CD4-positive, alpha-beta memory T cell (primary cell): ENCODE results near the gene TBC1D10A. TPM values are rescaled to one million over a fixed set of nuclear protein-coding genes. Genes with fewer than 3 reads are reported as not detected.

Experiments used
- CTCF ChIA-PET: fragments of 350-600 bp; sonication (Branson Sonifier 250); formaldehyde crosslinking; loops from one replicate; lab custom pipeline; 2021; ENCODE audit warnings: inconsistent platforms; ENCODE audit not compliant: partially characterized antibody; lab: Charles Lee
- POLR2A ChIA-PET: fragments of 350-600 bp; sonication (Branson Sonifier 250); formaldehyde crosslinking; loops from one replicate; lab custom pipeline; 2021; ENCODE audit not compliant: partially characterized antibody; lab: Charles Lee
- DNase-seq, 5 donors: peaks; one replicate each; pipeline versions ENCODE4 v3.0.0 to v3.0.0-alpha.2; 2020 to 2022; ENCODE audit warnings: mixed read lengths in 1 of 5
- H3K27ac ChIP-seq: one replicate; pipeline ENCODE4 v1.7.0; 2013; ENCODE audit warnings: low read depth, low read length
- H3K27me3 ChIP-seq: 2 replicates; pipeline ENCODE4 v1.7.0; 2013; ENCODE audit warnings: mild to moderate bottlenecking, low read length, moderate library complexity; ENCODE audit not compliant: insufficient read depth
- H3K36me3 ChIP-seq: 2 replicates; pipeline ENCODE4 v1.7.0; 2013; ENCODE audit warnings: mild to moderate bottlenecking, low read length, moderate library complexity; ENCODE audit not compliant: insufficient read depth
- H3K4me1 ChIP-seq: 2 replicates; pipeline ENCODE4 v1.7.0; 2013; ENCODE audit warnings: mild to moderate bottlenecking, low read length, moderate library complexity; ENCODE audit not compliant: insufficient read depth
- H3K4me3 ChIP-seq, 2 donors: one replicate each; pipeline ENCODE4 v1.7.0; 2013; ENCODE audit warnings: low read length in 2 of 2, mild to moderate bottlenecking in 1 of 2
- H3K9me3 ChIP-seq, 2 donors: one replicate each; pipeline ENCODE4 v1.7.0; 2013; ENCODE audit warnings: low read length in 2 of 2, control low read depth in 1 of 2; ENCODE audit not compliant: control insufficient read depth in 1 of 2
- H3K27ac Mint-ChIP-seq, 7 donors: one replicate each; pipeline ENCODE4 v1.8.0; 2020 to 2021; ENCODE audit warnings: mixed read lengths in 7 of 7, mild to moderate bottlenecking in 6 of 7, inconsistent platforms in 3 of 7, moderate library complexity in 3 of 7
- H3K27me3 Mint-ChIP-seq, 2 donors: one replicate each; pipeline ENCODE4 v1.8.0; 2020 to 2021; ENCODE audit warnings: mixed read lengths in 2 of 2
- H3K36me3 Mint-ChIP-seq, 2 donors: one replicate each; pipeline ENCODE4 v1.8.0; 2020 to 2021; ENCODE audit warnings: mixed read lengths in 2 of 2, inconsistent platforms in 1 of 2, mild to moderate bottlenecking in 1 of 2
- H3K4me1 Mint-ChIP-seq, 4 donors: one replicate each; pipeline ENCODE4 v1.8.0; 2020 to 2021; ENCODE audit warnings: mixed read lengths in 4 of 4, mild to moderate bottlenecking in 1 of 4
- H3K4me3 Mint-ChIP-seq, 8 donors: one replicate each; pipeline ENCODE4 v1.8.0; 2020 to 2021; ENCODE audit warnings: mixed read lengths in 8 of 8, mild to moderate bottlenecking in 7 of 8, moderate library complexity in 6 of 8, inconsistent platforms in 3 of 8
- H3K9me3 Mint-ChIP-seq, 8 donors: one replicate each; pipeline ENCODE4 v1.8.0; 2020 to 2021; ENCODE audit warnings: mixed read lengths in 8 of 8, mild to moderate bottlenecking in 5 of 8, inconsistent platforms in 3 of 8, moderate library complexity in 1 of 8
- intact Hi-C: fragments of 100-400 bp; cut with micrococcal nuclease; formaldehyde crosslinking; loops from one replicate; pipeline ENCODE4 v1.15.1; 2023
- polyA plus RNA-seq, 2 donors: library from polyadenylated mRNA; unstranded; fragments of 300-500 nt; fragmentation: Illumina TruSeq; gene quantifications; one replicate each; pipeline ENCODE4 v1.2.3, GENCODE V29; 2021
- total RNA-seq, 2 experiments: library from RNA; stranded (reverse); gene quantifications; one replicate each; pipeline ENCODE4 v1.2.3, GENCODE V29; 2021

Gene TBC1D10A
- total and polyA plus RNA-seq, 4 experiments from 2014 or later: 60.6 to 76.8 (median 61.9) TPM

GRCh38 chr22:30332551-30332950 is 5.8 kb upstream of the TBC1D10A start:
- Histone ChIP-seq H3K4me1 (peaks cover 10% of the 10 kb centered on the region), H3K9me3 (no peaks in the 10 kb centered on the region), H3K4me3 (no peak overlapping the region), H3K36me3 (peaks cover 61% of the 10 kb centered on the region), H3K27ac (no peak overlapping the region), H3K27me3 (no peaks in the 10 kb centered on the region)
- H3K4me1 Mint-ChIP-seq: peaks cover 3 to 20% (median 13%) of the 10 kb centered on the region in 4 donors
- ChIA-PET POLR2A (interaction anchor here (0.8 to 2.7 kb wide), 9 partner anchors 9 to 92 kb away, joined by 3 to 12 read pairs (median 3); partner anchors contain the start of genes CASTOR1, CCDC157 and SF3A1), CTCF (interaction anchor here (11.2 kb wide), 1 partner anchor 43 kb away, joined by 115 read pairs; the partner anchor contains the start of gene CASTOR1)
- no peaks in the 10 kb centered on the region for H3K27me3 Mint-ChIP-seq
- DNase-seq: no peak
- peaks cover 47 to 66% of the 10 kb centered on the region in 2 donors for H3K36me3 Mint-ChIP-seq
- intact Hi-C loops: no loop called here
- H3K27ac Mint-ChIP-seq: peak overlapping the region in 4 of 7 donors; percentile 38 to 63 (median 42)
- H3K9me3 Mint-ChIP-seq: no peaks in the 10 kb centered on the region
- H3K4me3 Mint-ChIP-seq: no peak overlapping the region

- CTCF ChIA-PET: interaction anchor here (0.7 to 11.2 kb wide), 7 partner anchors 18 to 60 kb away, joined by 3 to 115 read pairs (median 3); partner anchors contain the start of genes CASTOR1, CCDC157, RNF215 and SF3A1
Observed at GRCh38 chr22:30328466-30329049, 1.8 kb upstream of the TBC1D10A start.

GRCh38 chr22:30327864-30328345 is 1.2 kb upstream of the TBC1D10A start:
- Histone ChIP-seq H3K36me3 (peaks cover 14% of the 10 kb centered on the region), H3K27me3 (no peaks in the 10 kb centered on the region), H3K9me3 (no peaks in the 10 kb centered on the region), H3K27ac (peak overlapping the region; percentile 83), H3K4me3 (no peak overlapping the region), H3K4me1 (peaks cover 39% of the 10 kb centered on the region)
- ChIA-PET CTCF (interaction anchor here (0.7 to 11.2 kb wide), 8 partner anchors 17 to 61 kb away, joined by 3 to 115 read pairs (median 3); partner anchors contain the start of genes CASTOR1, CCDC157, RNF215 and SF3A1), POLR2A (interaction anchor here (1.2 to 20.3 kb wide), 7 partner anchors 8 to 96 kb away, joined by 3 to 562 read pairs (median 25); partner anchors contain the start of genes CASTOR1, CCDC157 and SF3A1)
- H3K36me3 Mint-ChIP-seq: peaks cover 20 to 46% of the 10 kb centered on the region in 2 donors
- DNase-seq: no peak
- H3K27ac Mint-ChIP-seq: peak overlapping the region; percentile 86 to 97 (median 92)
- intact Hi-C loops: loop anchor here (1.0 to 2.0 kb wide), 3 partner anchors 28 to 65 kb away; partner anchors contain the start of genes RNF215 and SF3A1
- no peaks in the 10 kb centered on the region for H3K9me3 Mint-ChIP-seq
- peak overlapping the region; percentile 22 to 80 (median 76) for H3K4me3 Mint-ChIP-seq
- peaks cover 34 to 47% (median 39%) of the 10 kb centered on the region in 4 donors for H3K4me1 Mint-ChIP-seq
- H3K27me3 Mint-ChIP-seq: no peaks in the 10 kb centered on the region

More at GRCh38 chr22:30328466-30329049, 1.8 kb upstream of the TBC1D10A start:
- no peaks in the 10 kb centered on the region for H3K27me3 Mint-ChIP-seq
- no peak overlapping the region for H3K27ac ChIP-seq
- peaks cover 28 to 43% (median 36%) of the 10 kb centered on the region in 4 donors for H3K4me1 Mint-ChIP-seq
- POLR2A ChIA-PET: interaction anchor here (1.2 to 20.3 kb wide), 7 partner anchors 8 to 96 kb away, joined by 3 to 562 read pairs (median 25); partner anchors contain the start of genes CASTOR1, CCDC157 and SF3A1
- peaks cover 21 to 47% of the 10 kb centered on the region in 2 donors for H3K36me3 Mint-ChIP-seq
- no peak for DNase-seq
- H3K9me3 ChIP-seq: no peaks in the 10 kb centered on the region
- peak overlapping the region in 6 of 7 donors; percentile 23 to 92 (median 67) for H3K27ac Mint-ChIP-seq
- H3K4me1 ChIP-seq: peaks cover 35% of the 10 kb centered on the region
- H3K4me3 ChIP-seq: no peak overlapping the region
- no peaks in the 10 kb centered on the region for H3K27me3 ChIP-seq
- H3K9me3 Mint-ChIP-seq: no peaks in the 10 kb centered on the region
- no peak overlapping the region for H3K4me3 Mint-ChIP-seq
- intact Hi-C loops: no loop called here
- peaks cover 21% of the 10 kb centered on the region for H3K36me3 ChIP-seq

- Mint-ChIP-seq H3K9me3 (no peaks in the 10 kb centered on the region), H3K27me3 (no peaks in the 10 kb centered on the region), H3K4me3 (peak overlapping the region; percentile 90 to 95 (median 93)), H3K27ac (peak overlapping the region; percentile 35 to 95 (median 89)), H3K36me3 (peaks cover 15 to 43% of the 10 kb centered on the region in 2 donors), H3K4me1 (peaks cover 40 to 59% (median 49%) of the 10 kb centered on the region in 4 donors)
- DNase-seq: peak in 1 of 5 donors; percentile 15
- Histone ChIP-seq H3K36me3 (peaks cover 7% of the 10 kb centered on the region), H3K4me3 (peak overlapping the region; percentile 76 to 78), H3K27ac (peak overlapping the region; percentile 59), H3K4me1 (peaks cover 55% of the 10 kb centered on the region), H3K9me3 (no peaks in the 10 kb centered on the region), H3K27me3 (no peaks in the 10 kb centered on the region)
- ChIA-PET POLR2A (interaction anchor here (0.7 to 20.3 kb wide), 14 partner anchors 10 to 218 kb away, joined by 3 to 562 read pairs (median 6); partner anchors contain the start of genes CASTOR1, CCDC157, MTFP1 and SF3A1), CTCF (interaction anchor here (0.7 to 11.2 kb wide), 5 partner anchors 14 to 36 kb away, joined by 3 to 115 read pairs (median 9); partner anchors contain the start of genes CASTOR1 and SF3A1)
- intact Hi-C loops: loop anchor here (1.0 to 2.0 kb wide), 4 partner anchors 20 to 97 kb away; partner anchors contain the start of gene CASTOR1
Observed at GRCh38 chr22:30326255-30326705, 461 bp downstream of the TBC1D10A start.

GRCh38 chr22:30325724-30326254 is 952 bp downstream of the TBC1D10A start:
- Mint-ChIP-seq H3K27ac (peak overlapping the region; percentile 81 to 95 (median 89)), H3K4me1 (peaks cover 45 to 64% (median 53%) of the 10 kb centered on the region in 4 donors), H3K9me3 (no peaks in the 10 kb centered on the region), H3K4me3 (peak overlapping the region; percentile 90 to 95 (median 93)), H3K27me3 (no peaks in the 10 kb centered on the region), H3K36me3 (peaks cover 17 to 45% of the 10 kb centered on the region in 2 donors)
- ChIA-PET CTCF (interaction anchor here (1.1 to 11.2 kb wide), 5 partner anchors 10 to 36 kb away, joined by 3 to 115 read pairs (median 9); partner anchors contain the start of gene CASTOR1), POLR2A (interaction anchor here (0.6 to 20.3 kb wide), 8 partner anchors 10 to 207 kb away, joined by 3 to 562 read pairs (median 24); partner anchors contain the start of genes CASTOR1, CCDC157 and SF3A1)
- peak overlapping the region; percentile 59 for H3K27ac ChIP-seq
- H3K4me3 ChIP-seq: peak overlapping the region; percentile 76 to 78
- no peaks in the 10 kb centered on the region for H3K9me3 ChIP-seq
- intact Hi-C loops: loop anchor here (1.0 to 2.0 kb wide), 4 partner anchors 19 to 98 kb away; partner anchors contain the start of gene CASTOR1
- H3K36me3 ChIP-seq: peaks cover 8% of the 10 kb centered on the region
- no peak for DNase-seq
- no peaks in the 10 kb centered on the region for H3K27me3 ChIP-seq
- peaks cover 60% of the 10 kb centered on the region for H3K4me1 ChIP-seq

GRCh38 chr22:30325065-30325720 is 1.5 kb downstream of the TBC1D10A start:
- POLR2A ChIA-PET: interaction anchor here (0.6 to 20.3 kb wide), 9 partner anchors 11 to 207 kb away, joined by 3 to 562 read pairs (median 22); partner anchors contain the start of genes CASTOR1, CCDC157 and SF3A1
- Mint-ChIP-seq H3K27me3 (no peaks in the 10 kb centered on the region), H3K36me3 (peaks cover 18 to 44% of the 10 kb centered on the region in 2 donors), H3K4me1 (peaks cover 49 to 70% (median 58%) of the 10 kb centered on the region in 4 donors), H3K9me3 (no peaks in the 10 kb centered on the region), H3K27ac (peak overlapping the region; percentile 81 to 95 (median 89)), H3K4me3 (peak overlapping the region; percentile 90 to 95 (median 93))
- CTCF ChIA-PET: interaction anchor here (1.1 to 11.2 kb wide), 7 partner anchors 10 to 99 kb away, joined by 3 to 115 read pairs (median 4); partner anchors contain the start of gene CASTOR1
- Histone ChIP-seq H3K27me3 (no peaks in the 10 kb centered on the region), H3K36me3 (peaks cover 8% of the 10 kb centered on the region), H3K4me1 (peaks cover 66% of the 10 kb centered on the region), H3K9me3 (no peaks in the 10 kb centered on the region), H3K4me3 (peak overlapping the region; percentile 76 to 78), H3K27ac (peak overlapping the region; percentile 59)
- intact Hi-C loops: no loop called here
- no peak for DNase-seq
